ENCODE data around the gene SPAG5.

The SPAG5 gene

GRCh38 chr17:28571361-28572122 lies 27.3 kb downstream of the SPAG5 start, which contains the start of gene PIGS:
TSS of gene PIGS (minus strand) at chr17:28571524. CDS start at chr17:28571496, 28 bp downstream.
- peak; percentile 88 for DNase-seq

- peak; percentile 52 for DNase-seq
These were observed 28.0 kb downstream of the SPAG5 start for GRCh38 chr17:28570716-28571360.

GRCh38 chr17:28569446-28569845 lies 29.4 kb downstream of the SPAG5 start:
- no peak for DNase-seq

- DNase-seq: no peak
These were observed 31.2 kb downstream of the SPAG5 start for GRCh38 chr17:28567604-28568003.

- DNase-seq: no peak
These were observed 35.4 kb downstream of the SPAG5 start for GRCh38 chr17:28563475-28563874.

GRCh38 chr17:28555022-28555421 lies 43.8 kb downstream of the SPAG5 start:
- no peak for DNase-seq

- no peak for DNase-seq
These were observed 44.3 kb downstream of the SPAG5 start for GRCh38 chr17:28554565-28554964.

GRCh38 chr17:28553000-28553505 lies 45.8 kb downstream of the SPAG5 start:
- DNase-seq: no peak

GRCh38 chr17:28552176-28552999 lies 46.4 kb downstream of the SPAG5 start, which contains the start of gene UNC119:
TSS of gene UNC119 (minus strand) at chr17:28552624. CDS start at chr17:28552557, 67 bp downstream.
- peak; percentile 70 for DNase-seq

GRCh38 chr17:28551421-28552175 lies 47.2 kb downstream of the SPAG5 start:
- no peak for DNase-seq

- no peak for DNase-seq
These were observed 48.0 kb downstream of the SPAG5 start for GRCh38 chr17:28550858-28551257.

- peak; percentile 79 for DNase-seq
These were observed 49.3 kb downstream of the SPAG5 start for GRCh38 chr17:28549236-28550132.

GRCh38 chr17:28548417-28549130 lies 50.3 kb downstream of the SPAG5 start:
- DNase-seq: no peak

GRCh38 chr17:28547623-28548416 lies 51.0 kb downstream of the SPAG5 start:
- DNase-seq: peak; percentile 39

GRCh38 chr17:28547096-28547622 lies 51.7 kb downstream of the SPAG5 start:
- no peak for DNase-seq

GRCh38 chr17:28545787-28546415 lies 52.9 kb downstream of the SPAG5 start:
- no peak for DNase-seq

- DNase-seq: no peak
These were observed 53.7 kb downstream of the SPAG5 start for GRCh38 chr17:28545141-28545503.

GRCh38 chr17:28544402-28545140 lies 54.3 kb downstream of the SPAG5 start:
- no peak for DNase-seq

All from central memory CD4-positive, alpha-beta T cell (primary cell).